PFSK-1 (cell line): ENCODE results near the gene PRAF2.

Experiments
- POLR2AphosphoS5 ChIP-seq: IDR thresholded peaks from 2 replicates; pipeline ENCODE4 v1.6.1; 2012; ENCODE audit warnings: low read depth, mild to moderate bottlenecking, control low read depth, low read length, moderate library complexity
- REST ChIP-seq, 2 experiments: IDR thresholded peaks; 2 replicates each; pipeline versions ENCODE4 v1.6.1 to v1.8.0; 2011 to 2012; ENCODE audit warnings: low read depth in 2 of 2, low read length in 2 of 2, control low read depth in 1 of 2, inconsistent platforms in 1 of 2, mild to moderate bottlenecking in 1 of 2, moderate library complexity in 1 of 2; ENCODE audit not compliant: insufficient read depth in 1 of 2

GRCh38 chrX:49079489-49080428 is 6.0 kb upstream of the PRAF2 start, which contains the start of gene WDR45:
- TF ChIP-seq POLR2AphosphoS5 (peak; percentile 59; the same call in 1 of the 2 replicates), REST (IDR thresholded peaks at IDR 0.05; ENCODE audit: insufficient read depth in 1 of 2, low read depth in 2 of 2, low read length in 2 of 2) (no peak; a peak in 1 of 4 replicates)
